Adrenal gland (tissue), 5 donors: Measurements from ENCODE around the gene KIF5A.

Source experiments
- CTCF ChIP-seq, 6 experiments: fragments of 450-650 bp in 4 of 6; fragments of 200-600 bp in 2 of 6; sonication (generic) in 1 of 6; IDR thresholded peaks; 1 replicate in 5 of 6; 2 replicates in 1 of 6; pipeline versions ENCODE4 v1.5.1 to v1.8.0; 2016 to 2021; ENCODE audit warnings: antibody characterized with exemption in 6 of 6, mild to moderate bottlenecking in 2 of 6, moderate library complexity in 1 of 6
- POLR2A ChIP-seq, 2 donors: fragments of 450-650 bp; IDR thresholded peaks; one replicate each; pipeline ENCODE4 v1.6.1; 2017; ENCODE audit warnings: antibody characterized with exemption in 2 of 2, mild to moderate bottlenecking in 2 of 2, moderate library complexity in 1 of 2
- donor health status: DM: no; HTN: no; CAD: no.

- TF ChIP-seq POLR2A (IDR thresholded peaks at IDR 0.05): no peak
- no peak for TF ChIP-seq CTCF (IDR thresholded peaks at IDR 0.05)
Measured at GRCh38 chr12:57586832-57587429, 37.1 kb downstream of the KIF5A start.
